ENCODE results near the gene IL1R1.

IL1R1 gene

DNA sequence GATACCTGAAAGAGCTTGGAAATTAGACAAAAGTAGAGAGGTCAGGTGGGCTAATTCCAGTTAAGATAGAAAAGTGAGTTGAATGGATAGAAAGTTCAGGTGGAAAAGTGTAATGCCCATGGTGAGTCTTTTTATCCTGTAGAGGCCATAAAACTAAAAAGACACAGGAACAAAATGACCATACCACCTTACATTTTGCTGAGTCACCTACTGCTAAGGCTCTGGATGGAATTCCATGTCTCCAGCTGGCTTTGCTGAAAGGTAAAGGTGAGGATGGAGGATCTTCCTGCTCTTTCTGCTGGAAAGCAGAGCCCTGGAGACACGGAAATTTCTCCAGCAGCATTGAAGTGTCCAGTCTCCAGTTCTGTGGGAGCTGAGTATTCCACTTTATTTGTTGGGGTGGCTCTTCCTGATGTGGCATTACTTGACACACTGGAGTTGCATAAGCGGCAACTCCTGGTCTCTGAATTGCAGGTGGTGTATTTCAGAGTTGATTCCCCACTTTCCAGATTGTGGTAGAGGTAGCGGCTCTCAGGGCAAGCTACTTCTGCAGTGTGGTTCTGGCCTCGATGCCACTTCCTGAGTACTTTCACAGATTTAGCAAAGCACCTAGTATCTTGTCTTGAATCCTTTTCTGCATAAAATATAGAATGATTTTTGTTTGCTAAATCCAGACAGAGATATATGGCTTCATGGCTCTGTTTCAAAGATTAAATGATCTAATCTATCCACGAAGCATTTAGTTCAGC, 55.0 kb downstream of the IL1R1 start:
- DNase-seq (ENCODE audit: low read depth in 3 of 3), result no peak

DNA sequence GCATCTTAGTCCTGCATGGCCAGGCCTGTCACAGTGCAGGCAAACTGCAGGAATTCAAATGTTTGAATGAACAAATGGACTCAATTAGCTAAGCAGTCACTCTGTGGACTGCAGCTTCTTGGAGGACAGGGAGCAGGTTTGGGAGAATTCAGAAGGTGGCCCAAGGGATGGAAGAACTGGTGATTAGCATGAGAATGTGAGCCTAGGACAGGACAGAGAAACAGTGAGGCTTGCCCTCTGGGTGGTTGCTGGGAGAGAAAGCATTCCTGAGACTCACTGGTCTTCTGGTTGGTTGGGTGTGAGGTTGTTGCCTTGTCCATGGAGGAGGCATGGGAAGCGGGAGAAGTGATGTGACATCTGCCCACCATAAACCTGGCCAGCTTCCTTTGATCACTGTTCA, 58.0 kb downstream of the IL1R1 start:
- no peak for DNase-seq (ENCODE audit: low read depth in 3 of 3)

DNA sequence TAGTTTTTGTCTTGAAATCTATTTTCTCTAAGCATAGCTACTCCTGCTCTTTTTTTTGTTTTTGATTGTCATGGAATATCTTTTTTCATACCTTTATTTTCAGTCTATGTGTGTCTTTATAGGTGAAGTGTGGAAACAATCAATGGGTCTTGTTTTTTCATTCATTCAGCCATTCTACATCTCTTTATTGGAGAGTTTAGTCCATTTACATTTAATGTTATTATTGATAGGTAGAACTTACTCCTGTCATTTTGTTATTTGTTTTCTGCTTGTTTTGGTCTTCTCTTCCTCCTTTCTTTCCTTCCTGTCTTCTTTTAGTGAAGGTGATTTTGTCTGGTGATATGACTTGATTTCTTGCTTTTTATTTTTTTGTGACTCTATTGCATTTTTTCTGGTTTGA, 62.1 kb downstream of the IL1R1 start:
- no peak for DNase-seq (ENCODE audit: low read depth in 3 of 3)

DNA sequence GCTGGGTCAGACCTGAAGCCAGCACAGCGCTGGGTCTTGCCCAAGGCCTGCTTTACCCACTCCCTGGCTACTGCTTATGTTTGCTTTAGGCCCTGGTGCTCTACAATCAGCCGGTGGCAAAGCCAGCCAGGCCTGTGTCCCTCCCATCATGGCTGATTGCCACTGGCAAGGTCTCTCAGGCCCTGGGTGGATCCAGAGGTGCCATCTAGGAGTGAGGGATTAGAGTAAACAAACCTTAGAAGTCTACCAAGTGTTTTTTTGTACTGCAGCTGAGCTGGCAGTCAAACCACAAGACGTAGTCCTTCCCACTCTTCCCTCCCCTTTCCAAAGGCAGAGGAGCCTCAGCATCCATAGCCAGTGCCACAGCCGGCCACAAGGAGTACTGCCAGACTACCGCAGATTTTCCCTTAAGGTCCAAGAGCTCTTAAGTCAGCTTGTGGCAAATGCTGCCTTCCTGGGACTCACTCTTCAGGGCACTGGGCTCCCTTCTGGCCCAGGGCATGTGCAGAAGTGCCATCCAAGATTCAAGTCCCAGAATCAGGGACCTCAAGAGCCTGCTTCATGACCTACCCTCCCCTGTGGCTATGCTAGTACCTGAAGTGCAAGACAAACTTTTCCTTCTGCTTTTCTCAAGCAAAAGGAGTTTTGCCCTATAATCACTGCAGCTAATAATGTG, 64.3 kb downstream of the IL1R1 start:
- DNase-seq (ENCODE audit: low read depth in 3 of 3), result no peak

DNA sequence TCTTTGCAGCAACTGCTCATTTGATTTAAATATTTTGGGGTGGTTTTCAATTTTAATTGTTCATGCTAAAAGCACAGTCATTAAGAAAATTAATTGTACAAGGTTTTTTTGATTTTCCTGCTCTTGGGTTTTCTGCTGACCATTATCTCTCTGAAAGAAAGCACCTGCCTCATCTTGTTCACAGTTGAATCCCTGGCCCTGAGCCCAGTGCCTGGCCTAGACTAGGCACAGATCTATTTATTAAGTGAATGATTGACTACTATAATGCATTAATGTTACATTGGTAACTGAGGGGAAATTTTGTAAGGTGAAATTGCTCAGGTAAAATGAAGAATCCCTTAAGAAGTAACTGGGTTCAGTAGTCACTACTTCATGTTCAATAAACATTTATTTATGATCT, 66.2 kb downstream of the IL1R1 start:
- DNase-seq (ENCODE audit: low read depth in 3 of 3), result no peak

GRCh38 chr2:102209474-102209873, 66.9 kb downstream of the IL1R1 start:
- no peak for DNase-seq (ENCODE audit: low read depth in 3 of 3)

- no peak for DNase-seq (ENCODE audit: low read depth in 3 of 3)
Observed at GRCh38 chr2:102217032-102217431, 74.5 kb downstream of the IL1R1 start.

DNA sequence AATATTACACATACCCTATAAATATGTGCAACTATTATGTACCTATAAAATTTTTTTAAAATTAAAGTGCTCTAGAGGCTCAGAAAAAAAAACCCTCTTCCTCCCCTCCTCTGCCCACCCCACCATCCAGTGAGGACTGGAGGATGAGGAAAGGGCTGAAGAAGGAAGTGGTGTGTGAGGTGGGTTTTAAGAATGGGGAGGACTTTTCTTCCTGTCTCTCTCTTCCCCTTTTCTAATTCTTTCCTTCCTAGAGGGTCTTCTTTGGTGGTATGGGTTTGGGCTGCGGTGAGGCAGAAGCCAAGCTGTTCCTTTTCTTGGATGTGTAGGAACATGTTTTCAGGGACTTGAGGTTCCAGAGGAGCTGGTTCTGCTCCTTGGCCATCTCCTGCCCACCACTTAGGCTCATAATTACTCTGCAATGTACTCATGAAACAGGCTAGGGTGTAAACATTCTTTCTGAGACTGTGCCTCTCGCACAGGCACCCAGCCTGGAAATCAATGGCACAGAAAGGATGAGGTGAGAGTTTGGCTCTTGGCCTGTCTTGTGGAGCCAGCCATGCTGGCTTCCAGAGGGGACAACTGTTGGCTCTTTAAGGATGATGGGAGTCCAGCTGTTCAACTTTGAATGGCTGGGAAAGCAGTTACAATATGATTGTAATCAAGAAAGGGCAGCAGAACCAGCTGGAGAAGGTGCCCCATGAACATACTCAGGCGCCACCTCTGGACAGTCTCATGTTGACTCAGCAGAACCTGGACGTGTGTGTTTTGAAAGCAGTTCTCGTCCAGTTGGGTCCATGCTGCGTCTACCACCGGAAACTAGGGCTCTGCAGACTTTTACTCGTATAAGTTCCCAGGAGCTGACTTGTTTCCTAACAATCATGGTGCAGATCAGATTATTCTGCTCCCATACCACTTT, 82.5 kb downstream of the IL1R1 start:
- no peak for DNase-seq (ENCODE audit: low read depth in 3 of 3)

DNA sequence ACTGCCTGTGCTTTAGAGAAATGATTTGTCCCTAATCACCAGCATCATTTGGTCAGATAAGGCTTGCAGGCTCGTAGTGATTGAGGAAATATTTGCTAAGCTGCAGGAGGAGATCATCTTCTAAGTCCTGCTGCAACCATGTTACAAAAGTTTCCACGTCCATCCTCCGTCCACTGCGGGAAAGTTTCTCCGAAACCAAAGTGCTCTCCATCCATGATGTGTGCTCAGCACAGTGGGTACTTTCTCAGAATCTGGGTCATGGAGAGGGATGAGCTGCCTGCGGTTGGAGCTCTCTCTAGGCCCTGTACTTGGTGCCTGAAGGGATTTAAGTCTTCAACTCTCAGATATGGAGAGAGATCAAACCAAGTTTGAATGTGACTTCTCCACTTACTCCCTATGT, 83.6 kb downstream of the IL1R1 start:
- no peak for DNase-seq (ENCODE audit: low read depth in 3 of 3)

DNA sequence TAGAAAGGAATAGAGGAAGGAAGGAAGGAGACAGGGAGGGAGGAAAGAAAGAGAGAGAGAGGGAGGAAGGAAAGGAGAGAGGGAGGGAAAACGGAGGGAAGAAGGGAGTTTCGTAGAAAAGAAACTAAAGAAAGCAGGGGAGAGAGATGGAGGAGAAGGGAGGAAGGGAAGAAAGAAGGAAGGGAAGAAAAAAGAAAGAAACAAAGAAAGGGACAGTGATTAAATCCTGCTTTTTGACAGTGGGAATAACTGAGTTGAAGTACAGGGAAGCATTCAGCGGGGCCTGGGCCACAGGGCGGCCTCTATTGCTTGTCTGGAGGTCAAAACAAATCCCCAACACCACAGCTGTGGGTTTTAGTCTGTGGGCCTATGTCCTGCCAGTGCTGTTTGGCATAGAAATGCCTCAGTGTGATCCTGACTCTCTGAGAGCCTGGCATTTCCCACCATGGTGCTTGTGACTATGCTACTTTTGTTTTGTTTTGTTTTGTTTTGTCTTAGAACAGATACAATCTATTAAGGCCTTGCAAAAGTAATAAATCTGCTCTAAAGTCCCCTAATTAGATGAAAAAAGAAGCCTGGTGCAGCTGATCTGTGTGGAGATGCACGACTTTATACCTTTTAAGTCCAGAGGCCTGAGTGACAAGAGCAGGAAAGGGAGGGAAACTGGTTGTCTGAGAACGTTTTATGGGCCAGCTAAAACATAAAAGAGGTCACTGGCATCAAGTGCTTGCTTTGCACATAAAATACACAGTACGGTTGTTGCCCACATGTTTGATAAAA, 84.3 kb downstream of the IL1R1 start:
- no peak for DNase-seq (ENCODE audit: low read depth in 3 of 3)

GRCh38 chr2:102229141-102229769, 86.7 kb downstream of the IL1R1 start:
- no peak for DNase-seq (ENCODE audit: low read depth in 3 of 3)

Measured in stimulated activated CD4-positive, alpha-beta T cell treated with anti-CD3 and anti-CD28 coated beads, TNF-alpha, amount 100 ng/mL, for 4 hours (primary cell).